Measurements from ENCODE around the gene WFIKKN1. TPM values are rescaled to one million over a fixed set of nuclear protein-coding genes. Genes with fewer than 3 reads are reported as not detected.
"Not testable (repeated sequence)": the region's sequence is repeated elsewhere in the genome, so short reads cannot be mapped to it uniquely, and the experiment has no call there.

WFIKKN1 gene
- total and polyA plus RNA-seq, 2 of the 4 experiments (the other 2 are of a cell fraction) = 0.10 TPM; not detected in 1

DNA sequence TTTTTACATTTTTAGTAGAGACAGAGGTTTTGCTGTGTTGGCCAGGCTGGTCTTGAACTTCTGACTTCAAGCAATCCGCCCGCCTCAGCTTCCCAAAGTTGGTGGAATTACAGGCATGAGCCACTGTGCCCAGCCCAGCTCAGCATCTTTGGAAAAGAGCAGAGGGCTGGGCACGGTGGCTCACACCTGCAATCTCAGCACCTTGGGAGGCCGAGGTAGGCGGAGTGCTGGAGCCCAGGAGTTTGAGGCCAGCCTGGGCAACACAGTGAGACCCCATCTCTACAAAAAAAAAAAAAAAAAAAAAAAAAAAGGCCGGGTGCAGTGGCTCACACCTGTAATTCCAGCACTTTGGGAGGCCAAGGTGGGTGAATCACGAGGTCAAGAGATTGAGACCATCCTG lies 33.1 kb upstream of the WFIKKN1 start:
- H3K9me3 ChIP-seq (ENCODE audit: control insufficient read depth, insufficient read depth, low read length); H2BK5ac ChIP-seq (ENCODE audit: low read depth, low read length, poor library complexity, severe bottlenecking); ATAC-seq (ENCODE audit: low read depth); H4K8ac ChIP-seq (ENCODE audit: low read depth in 2 of 2, low read length in 2 of 2); H3K4ac ChIP-seq (ENCODE audit: low read depth, low read length); H2BK120ac ChIP-seq (ENCODE audit: low read depth, low read length); H3K4me3 ChIP-seq (ENCODE audit: insufficient read depth, low read depth, low read length); H3K4me1 ChIP-seq (ENCODE audit: control insufficient read depth, insufficient read depth, low read length); H3K9ac ChIP-seq (ENCODE audit: low read depth, low read length); in situ Hi-C loops (cut with MboI; ENCODE audit: low sequenced_read_pairs); H2BK20ac ChIP-seq (ENCODE audit: low read depth, low read length); H2AK5ac ChIP-seq (ENCODE audit: low read depth, low read length); H3K18ac ChIP-seq (ENCODE audit: low read depth, low read length); H2BK15ac ChIP-seq (ENCODE audit: low read depth, low read length); intact Hi-C loops (cut with micrococcal nuclease); dilution Hi-C loops (cut with HindIII; ENCODE audit: low sequenced_read_pairs, unreplicated experiment); H4K5ac ChIP-seq (ENCODE audit: low read depth, low read length); H2AK9ac ChIP-seq (replicated peaks; ENCODE audit: low read depth, low read length, poor library complexity); POLR2A ChIA-PET (ENCODE audit: unreplicated experiment); H4K91ac ChIP-seq (ENCODE audit: insufficient read depth, low read depth, low read length); H3K9me1 ChIP-seq (ENCODE audit: insufficient read depth, low read length); H3K23ac ChIP-seq (ENCODE audit: low read depth, low read length); H3K27ac ChIP-seq (ENCODE audit: insufficient read depth, low read length); BruUV-seq (replicated peaks); H3K56ac ChIP-seq (ENCODE audit: extremely low read depth, insufficient read depth, low read length); H3K36me3 ChIP-seq (ENCODE audit: control insufficient read depth, insufficient read depth, low read length); H3K4me2 ChIP-seq (ENCODE audit: low read depth, low read length); H3K27me3 ChIP-seq (ENCODE audit: control insufficient read depth, insufficient read depth, low read length); H3K14ac ChIP-seq (replicated peaks; ENCODE audit: low read depth, low read length); H2AFZ ChIP-seq (replicated peaks; ENCODE audit: low read length, poor library complexity); CTCF ChIA-PET; DNase-seq: not testable (repeated sequence)
- peaks cover 41% of the 10 kb centered on the region for H4K20me1 ChIP-seq (ENCODE audit: insufficient read depth, low read length)
- WGBS, 2 experiments (ENCODE audit: extremely low coverage in 2 of 2, insufficient read length in 1 of 2) = no CpG with 5 or more reads among the region's 7 CpGs
- H3K79me1 ChIP-seq (ENCODE audit: low read depth in 1 of 2, low read length in 2 of 2) = peaks cover 21 to 83% of the 10 kb centered on the region in 2 experiments
